ENCODE results near the gene HNRNPA2B1.

- no peak for TF ChIP-seq POLR2A (IDR thresholded peaks at IDR 0.05)
- TF ChIP-seq CTCF (IDR thresholded peaks at IDR 0.05): no peak
- no peak for TF ChIP-seq POLR2AphosphoS5 (IDR thresholded peaks at IDR 0.05)
These were observed 36.7 kb upstream of the HNRNPA2B1 start for GRCh38 chr7:26237035-26237807.

Measured in sigmoid colon (tissue), 4 donors.